Ascending aorta (tissue), 2 donors: ENCODE measurements around the gene C1orf21. TPM values are rescaled to one million over a fixed set of nuclear protein-coding genes. Genes with fewer than 3 reads are reported as not detected.

Experiments
- DNase-seq, 2 donors: peaks; one replicate each; pipeline ENCODE4 v3.0.0-alpha.2; 2019; ENCODE audit warnings: low spot score in 2 of 2
- H3K27ac ChIP-seq, 2 donors: fragments of 200-600 bp; sonication (generic); one replicate each; pipeline ENCODE4 v1.5.1; 2016 to 2017; ENCODE audit warnings: mild to moderate bottlenecking in 1 of 2
- H3K27me3 ChIP-seq: fragments of 200-600 bp; sonication (generic); one replicate; pipeline ENCODE4 v1.5.1; 2017
- H3K36me3 ChIP-seq, 2 donors: fragments of 200-600 bp; sonication (generic); one replicate each; pipeline ENCODE4 v1.5.1; 2016
- H3K4me1 ChIP-seq, 2 donors: fragments of 200-600 bp; sonication (generic); one replicate each; pipeline ENCODE4 v1.5.1; 2016 to 2017; ENCODE audit warnings: mild to moderate bottlenecking in 1 of 2
- H3K4me3 ChIP-seq, 2 donors: fragments of 200-600 bp; sonication (generic); one replicate each; pipeline ENCODE4 v1.5.1; 2016 to 2017; ENCODE audit warnings: mild to moderate bottlenecking in 1 of 2
- H3K9me3 ChIP-seq, 2 donors: fragments of 200-600 bp; sonication (generic); one replicate each; pipeline ENCODE4 v1.5.1; 2016
- intact Hi-C: fragments of 100-400 bp; cut with DNase I; formaldehyde crosslinking; loops from one replicate; pipeline ENCODE4 v1.15.1; 2023
- total RNA-seq: library from RNA; depleted of rRNA; stranded (reverse); fragments of >200 nt; gene quantifications from one replicate; pipeline ENCODE4 v1.1.0, GENCODE V29; 2016
- TF ChIP-seq, protein P1 (sequence below), 3 experiments: fragments of 200-600 bp in 2 of 3; fragments of 450-650 bp in 1 of 3; sonication (generic) in 2 of 3; IDR thresholded peaks; one replicate each; pipeline ENCODE4 v1.5.1; 2016 to 2019; ENCODE audit warnings: antibody characterized with exemption in 3 of 3, mild to moderate bottlenecking in 1 of 3, moderate library complexity in 1 of 3

The C1orf21 gene
- total RNA-seq, 1 donor from 2014 or later, result 21.8 TPM

- DNase-seq, result peak in 1 of 2 donors; percentile 88
- Histone ChIP-seq H3K36me3 (no peaks in the 10 kb centered on the region), H3K9me3 (no peaks in the 10 kb centered on the region), H3K4me3 (no peak overlapping the region), H3K27ac (peak overlapping the region; percentile 59 to 79), H3K4me1 (peaks cover 0 to 16% of the 10 kb centered on the region in 2 donors), H3K27me3 (no peaks in the 10 kb centered on the region)
- TF ChIP-seq, protein P1, sequence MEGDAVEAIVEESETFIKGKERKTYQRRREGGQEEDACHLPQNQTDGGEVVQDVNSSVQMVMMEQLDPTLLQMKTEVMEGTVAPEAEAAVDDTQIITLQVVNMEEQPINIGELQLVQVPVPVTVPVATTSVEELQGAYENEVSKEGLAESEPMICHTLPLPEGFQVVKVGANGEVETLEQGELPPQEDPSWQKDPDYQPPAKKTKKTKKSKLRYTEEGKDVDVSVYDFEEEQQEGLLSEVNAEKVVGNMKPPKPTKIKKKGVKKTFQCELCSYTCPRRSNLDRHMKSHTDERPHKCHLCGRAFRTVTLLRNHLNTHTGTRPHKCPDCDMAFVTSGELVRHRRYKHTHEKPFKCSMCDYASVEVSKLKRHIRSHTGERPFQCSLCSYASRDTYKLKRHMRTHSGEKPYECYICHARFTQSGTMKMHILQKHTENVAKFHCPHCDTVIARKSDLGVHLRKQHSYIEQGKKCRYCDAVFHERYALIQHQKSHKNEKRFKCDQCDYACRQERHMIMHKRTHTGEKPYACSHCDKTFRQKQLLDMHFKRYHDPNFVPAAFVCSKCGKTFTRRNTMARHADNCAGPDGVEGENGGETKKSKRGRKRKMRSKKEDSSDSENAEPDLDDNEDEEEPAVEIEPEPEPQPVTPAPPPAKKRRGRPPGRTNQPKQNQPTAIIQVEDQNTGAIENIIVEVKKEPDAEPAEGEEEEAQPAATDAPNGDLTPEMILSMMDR (IDR thresholded peaks at IDR 0.05), result no peak
- intact Hi-C loops, result no loop called here
Measured at GRCh38 chr1:184622136-184622823, 235.5 kb downstream of the C1orf21 start.

DNA sequence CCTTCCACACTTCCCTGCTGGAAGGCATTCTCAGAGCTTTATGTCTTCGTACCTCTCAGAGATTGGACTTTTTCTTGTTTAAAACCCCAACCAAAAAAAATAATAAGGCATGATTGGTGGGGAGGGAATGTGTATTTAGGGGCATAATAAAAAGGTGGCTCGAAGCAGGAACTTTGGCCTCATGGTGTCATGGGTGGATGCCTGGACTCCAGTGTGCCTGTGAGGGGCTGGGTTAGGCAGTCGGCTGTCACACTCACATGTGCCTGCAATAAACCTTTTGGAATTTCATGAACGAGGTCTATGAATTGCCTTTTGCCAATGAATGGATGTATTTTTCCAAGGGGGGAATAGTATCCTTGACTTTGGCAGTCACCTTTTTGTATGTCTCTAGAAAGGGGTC, 236.6 kb downstream of the C1orf21 start:
- DNase-seq, result no peak
- Histone ChIP-seq H3K9me3 (no peaks in the 10 kb centered on the region), H3K36me3 (no peaks in the 10 kb centered on the region), H3K27me3 (no peaks in the 10 kb centered on the region), H3K4me3 (no peak overlapping the region), H3K27ac (peak overlapping the region; percentile 59 to 79), H3K4me1 (peaks cover 0 to 16% of the 10 kb centered on the region in 2 donors)
- intact Hi-C loops, result no loop called here
- TF ChIP-seq, protein P1 (IDR thresholded peaks at IDR 0.05), result no peak

GRCh38 chr1:184624051-184624450, 237.2 kb downstream of the C1orf21 start:
- no peak for DNase-seq
- TF ChIP-seq, protein P1 (IDR thresholded peaks at IDR 0.05), result no peak
- intact Hi-C loops, result no loop called here
- H3K36me3 ChIP-seq, result no peaks in the 10 kb centered on the region
- H3K4me1 ChIP-seq, result peaks cover 0 to 16% of the 10 kb centered on the region in 2 donors
- no peaks in the 10 kb centered on the region for H3K9me3 ChIP-seq
- no peaks in the 10 kb centered on the region for H3K27me3 ChIP-seq
- H3K4me3 ChIP-seq, result no peak overlapping the region
- peak overlapping the region; percentile 59 to 79 for H3K27ac ChIP-seq

- intact Hi-C loops, result no loop called here
- no peak overlapping the region for H3K4me3 ChIP-seq
- TF ChIP-seq, protein P1 (IDR thresholded peaks at IDR 0.05), result no peak
- H3K27me3 ChIP-seq, result no peaks in the 10 kb centered on the region
- H3K36me3 ChIP-seq, result no peaks in the 10 kb centered on the region
- no peak for DNase-seq
- no peaks in the 10 kb centered on the region for H3K9me3 ChIP-seq
- peaks cover 0 to 16% of the 10 kb centered on the region in 2 donors for H3K4me1 ChIP-seq
- H3K27ac ChIP-seq, result no peak overlapping the region
Measured at GRCh38 chr1:184624626-184625025, 237.8 kb downstream of the C1orf21 start.

GRCh38 chr1:184625271-184625670, 238.4 kb downstream of the C1orf21 start:
- TF ChIP-seq, protein P1 (IDR thresholded peaks at IDR 0.05), result no peak
- Histone ChIP-seq H3K27ac (no peak overlapping the region), H3K4me3 (no peak overlapping the region), H3K27me3 (no peaks in the 10 kb centered on the region), H3K36me3 (no peaks in the 10 kb centered on the region), H3K4me1 (peaks cover 0 to 16% of the 10 kb centered on the region in 2 donors), H3K9me3 (no peaks in the 10 kb centered on the region)
- no peak for DNase-seq
- intact Hi-C loops, result no loop called here
